ENCODE data around the gene HAS3.

- no peak for TF ChIP-seq CTCF (IDR thresholded peaks at IDR 0.05; ENCODE audit: low read depth, low read length, poor library complexity, severe bottlenecking)
- TF ChIP-seq EZH2phosphoT487 (IDR thresholded peaks at IDR 0.05; ENCODE audit: borderline replicate concordance, low read length) = no peak
Observed at GRCh38 chr16:69056421-69056820, 49.0 kb upstream of the HAS3 start.
